Stimulated activated CD8-positive, alpha-beta memory T cell treated with anti-CD3 and anti-CD28 coated beads, Interleukin-12 subunit alpha, Interleukin-12 subunit beta, amount 100 ng/mL, for 1 hour (primary cell): Measurements from ENCODE around the gene ARRDC5.
"Not testable (repeated sequence)": the region's sequence is repeated elsewhere in the genome, so short reads cannot be mapped to it uniquely, and the experiment has no call there.

Experiments
- DNase-seq: peaks from one replicate; pipeline ENCODE4 v3.0.0-alpha.2; 2020; ENCODE audit warnings: low read depth

Gene ARRDC5

GRCh38 chr19:4868286-4868834 is 34.3 kb downstream of the ARRDC5 start:
- no peak for DNase-seq

DNA sequence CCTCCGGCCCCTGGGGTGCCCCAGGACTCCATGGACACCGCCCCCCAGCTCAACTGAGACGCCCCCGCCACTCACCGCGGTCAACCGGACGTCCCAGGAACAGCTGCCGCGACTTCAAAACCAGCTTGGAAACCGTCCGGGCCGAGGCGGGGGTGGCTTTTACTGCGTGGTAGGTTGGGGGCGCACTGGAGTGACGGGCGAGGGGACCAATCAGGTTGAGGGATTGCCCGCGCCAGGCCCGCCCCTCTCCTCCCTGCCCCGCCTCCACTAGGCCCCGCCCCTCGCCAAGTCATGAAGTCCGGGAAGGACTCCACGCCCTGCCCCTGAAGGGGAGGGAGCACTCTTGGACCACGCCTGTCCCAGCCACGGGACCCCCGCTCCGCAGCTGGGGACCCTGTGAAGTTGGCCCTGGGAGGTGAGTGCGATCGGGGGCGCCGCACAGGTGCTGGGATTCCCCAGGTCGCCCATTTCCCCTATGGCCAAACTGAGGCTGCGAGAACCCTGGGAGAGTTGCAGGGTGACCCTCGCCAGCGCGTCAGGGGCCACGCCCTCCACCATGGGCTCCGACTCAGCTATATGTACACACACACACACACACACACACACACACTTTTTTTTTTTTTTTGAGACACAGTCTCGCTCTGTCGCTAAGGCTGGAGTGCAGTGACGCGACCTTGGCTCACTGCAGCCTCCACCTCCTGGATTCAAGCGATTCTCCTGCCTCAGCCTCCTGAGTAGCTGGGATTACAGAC is 35.0 kb downstream of the ARRDC5 start, which contains the start of gene PLIN3:
Gene PLIN3, minus strand, starts transcription at position 134 of the 752 bp plus-strand sequence. CDS start 6,273 bp downstream, outside the sequence.
- peak; percentile 81 for DNase-seq

DNA sequence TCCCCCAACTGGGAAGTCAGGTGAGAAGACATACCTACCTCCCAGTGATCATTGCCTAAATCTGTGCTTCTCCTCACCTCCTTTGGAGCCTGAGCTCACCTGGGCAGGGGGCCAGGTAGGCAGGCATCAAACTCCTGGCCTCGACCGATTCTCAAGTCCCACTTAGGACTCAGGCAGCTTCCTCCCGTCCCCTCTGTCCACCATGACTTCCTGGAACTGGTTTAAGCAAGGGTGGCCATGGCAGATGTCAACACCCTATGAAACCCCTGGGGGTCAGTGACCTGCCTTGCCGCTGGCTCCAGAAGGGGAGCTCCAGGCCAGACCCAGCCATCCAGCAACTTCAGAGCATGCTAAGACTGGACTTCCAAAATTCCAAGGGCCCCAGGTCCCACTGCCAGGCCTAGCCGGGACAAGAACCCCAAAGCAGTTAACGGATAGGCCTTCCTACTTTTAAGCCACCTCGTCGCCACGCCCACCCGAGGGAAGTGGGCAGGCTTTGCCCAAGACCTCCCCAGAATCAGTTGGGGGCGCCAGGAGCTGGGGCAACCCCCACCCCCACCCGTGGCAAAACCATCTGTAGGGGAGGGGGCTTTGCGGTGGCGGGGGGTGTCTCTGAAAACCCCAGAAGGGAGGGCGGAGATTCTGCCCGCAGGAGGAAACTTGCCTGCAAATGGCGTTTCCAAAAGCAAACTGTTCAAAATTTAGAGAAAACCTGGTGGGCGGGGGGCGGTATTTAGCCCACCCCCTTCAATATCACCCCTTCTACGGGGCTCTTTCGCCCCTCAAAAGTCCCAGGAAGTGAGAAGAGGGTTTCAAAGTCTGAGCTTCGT is 35.9 kb downstream of the ARRDC5 start:
- DNase-seq, result peak; percentile 11

DNA sequence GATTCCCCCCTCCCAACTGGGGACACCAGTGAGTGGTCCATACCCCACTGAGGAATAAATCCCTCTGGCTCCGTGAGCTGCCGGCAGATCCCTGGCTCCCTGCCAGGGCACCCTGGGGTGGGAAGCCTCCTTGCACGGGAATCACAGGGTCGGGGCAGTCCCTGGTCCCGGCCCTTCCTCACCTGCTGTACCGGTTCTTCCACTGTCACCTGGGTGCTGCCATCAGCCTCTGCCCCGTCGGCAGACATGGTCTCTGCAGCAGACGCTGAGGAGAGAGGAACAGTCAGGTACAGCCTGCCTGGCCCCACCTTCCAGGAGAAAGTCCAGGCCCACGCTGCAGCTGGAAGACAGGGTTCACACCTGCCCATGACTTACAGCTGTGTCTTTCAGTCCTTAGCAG is 41.5 kb downstream of the ARRDC5 start:
- DNase-seq, result no peak

DNA sequence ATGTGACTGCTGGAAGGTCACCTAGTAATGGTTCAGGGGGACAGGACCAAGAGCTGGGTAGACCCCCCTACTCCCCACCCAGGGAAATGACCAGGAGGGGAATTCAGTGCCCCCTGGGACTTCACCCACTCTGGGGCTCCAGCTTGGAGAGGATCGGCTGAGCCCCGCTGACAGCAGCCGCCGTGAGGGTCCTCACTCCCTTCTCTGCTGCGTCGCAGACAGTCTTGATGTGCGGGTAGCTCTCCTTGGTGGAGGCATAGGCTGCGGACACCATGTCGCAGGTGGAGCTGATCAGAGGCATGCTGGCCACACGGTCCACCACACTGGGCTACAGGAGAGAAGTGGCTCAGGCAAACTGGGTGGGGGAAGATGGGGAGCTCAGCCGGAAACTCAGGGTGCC is 43.0 kb downstream of the ARRDC5 start:
- no peak for DNase-seq

- not testable (repeated sequence) for DNase-seq
Observed at GRCh38 chr19:4856468-4856867, 46.2 kb downstream of the ARRDC5 start.

- DNase-seq, result not testable (repeated sequence)
Observed at GRCh38 chr19:4853506-4853905, 49.2 kb downstream of the ARRDC5 start.

DNA sequence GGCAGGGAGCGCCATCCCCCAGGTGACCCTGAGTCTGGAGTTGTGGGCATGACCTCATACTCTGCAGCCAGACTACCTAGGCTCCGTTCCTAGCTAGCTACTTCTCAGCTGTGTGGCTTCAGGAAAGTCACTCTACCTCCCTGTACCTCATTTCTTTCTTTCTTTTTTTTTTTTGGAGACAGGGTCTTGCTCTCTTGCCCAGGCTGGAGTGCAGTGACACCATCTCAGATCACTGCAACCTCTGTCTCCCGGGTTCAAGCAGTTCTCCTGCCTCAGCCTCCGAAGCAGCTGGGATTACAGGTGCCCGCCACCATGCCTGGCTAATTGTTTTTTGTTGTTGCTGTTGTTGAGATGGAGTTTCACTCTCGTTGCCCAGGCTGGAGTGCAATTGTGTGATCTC is 50.2 kb downstream of the ARRDC5 start:
- DNase-seq, result no peak

DNA sequence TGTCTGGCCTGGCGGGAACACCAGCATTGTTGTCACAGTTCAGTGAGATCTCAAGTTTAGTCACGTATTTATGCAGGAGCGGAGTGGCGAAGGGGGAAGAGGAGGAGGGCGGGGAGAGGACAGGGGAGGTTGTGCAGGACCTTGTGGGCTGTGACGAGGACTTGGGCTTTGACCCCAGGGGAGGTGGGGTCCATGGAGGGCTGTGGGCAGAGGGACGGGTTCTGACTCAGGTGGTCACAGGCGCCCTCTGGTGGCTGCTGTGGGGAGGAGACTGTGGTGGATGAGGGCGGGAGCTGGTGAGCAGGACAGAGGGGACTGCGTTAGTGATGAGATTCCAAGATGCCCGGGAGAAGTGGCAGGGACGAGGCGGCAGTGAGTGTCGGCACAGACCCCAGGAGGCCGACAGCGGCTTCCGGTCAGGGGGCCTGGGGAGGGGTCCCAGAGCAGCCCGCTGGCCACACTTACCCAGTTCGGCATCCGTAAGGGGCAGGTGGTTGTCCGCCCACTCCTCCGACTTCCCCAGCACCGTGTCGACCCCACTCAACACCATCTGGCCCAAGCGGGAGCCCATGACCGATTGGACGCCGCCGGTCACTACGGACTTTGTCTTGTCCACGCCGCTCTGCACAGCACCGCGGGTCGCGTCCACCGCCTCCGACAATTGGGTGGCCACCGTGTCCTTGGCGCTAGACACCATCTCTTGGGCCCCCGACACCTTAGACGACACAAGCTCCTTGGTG is 51.0 kb downstream of the ARRDC5 start:
- peak; percentile 54 for DNase-seq

DNA sequence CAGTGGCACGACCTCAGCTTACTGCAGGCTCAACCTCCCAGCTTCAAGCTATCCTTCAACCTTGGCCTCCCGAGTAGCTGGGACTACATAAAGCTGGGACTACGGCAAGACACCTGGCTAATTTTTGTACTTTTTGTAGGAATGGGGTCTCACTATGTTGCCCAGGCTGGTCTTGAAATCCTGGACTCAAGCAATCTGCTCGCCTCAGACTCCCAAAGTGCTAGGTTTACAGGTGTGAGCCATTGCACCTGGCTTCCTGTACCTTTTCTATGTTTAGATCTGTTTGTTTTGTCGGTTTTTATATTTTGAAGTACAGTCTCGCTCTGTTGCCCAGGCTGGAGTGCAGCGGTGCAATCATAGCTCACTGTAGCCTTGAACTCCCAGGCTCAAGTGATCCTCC is 53.7 kb downstream of the ARRDC5 start:
- DNase-seq, result no peak

GRCh38 chr19:4847190-4847973 is 55.3 kb downstream of the ARRDC5 start:
- no peak for DNase-seq

GRCh38 chr19:4845975-4846374 is 56.7 kb downstream of the ARRDC5 start:
- not testable (repeated sequence) for DNase-seq

DNA sequence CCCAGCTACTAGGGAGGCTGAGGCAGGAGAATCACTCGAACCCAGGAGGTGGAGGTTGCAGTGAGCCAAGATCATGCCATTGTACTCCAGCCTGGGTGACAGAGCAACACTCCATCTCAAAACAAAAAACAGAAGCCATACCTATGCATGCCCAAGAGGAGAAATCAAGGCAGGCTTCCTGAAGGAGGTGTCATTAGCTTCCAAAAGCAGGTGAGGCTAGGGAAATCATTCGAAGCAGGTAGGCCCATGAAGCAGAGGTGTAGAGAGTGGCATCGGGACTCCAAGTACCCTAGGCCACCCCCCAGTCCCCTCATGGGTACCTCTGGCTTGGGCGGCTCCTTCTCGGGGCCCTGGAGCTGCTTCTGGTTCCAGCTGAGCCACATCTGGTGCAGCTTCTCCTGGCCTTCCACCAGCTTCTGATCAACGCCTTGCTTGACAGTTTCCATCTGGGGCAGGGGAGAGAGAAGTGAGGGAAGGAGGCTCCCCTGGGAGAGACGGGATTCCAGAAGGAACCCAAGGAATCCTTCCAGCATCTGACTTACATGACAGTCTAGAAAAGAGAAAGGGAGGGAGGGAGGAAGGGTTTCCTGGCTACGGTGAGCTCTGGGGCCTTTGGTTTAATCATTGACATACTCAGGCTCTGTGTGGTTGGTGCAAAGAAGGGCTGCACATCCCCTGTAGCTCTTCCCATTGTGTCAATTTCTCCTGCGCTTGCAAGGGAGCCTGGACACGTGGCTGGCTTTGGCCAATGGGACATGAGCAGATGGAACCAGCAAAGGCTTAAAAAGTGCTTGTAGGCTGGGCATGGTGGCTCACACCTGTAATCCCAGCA is 58.1 kb downstream of the ARRDC5 start:
- no peak for DNase-seq

- DNase-seq, result no peak
Observed at GRCh38 chr19:4843647-4843965, 59.1 kb downstream of the ARRDC5 start.
